Left colon (tissue), 2 donors: ENCODE measurements around the gene SLAMF1. TPM values are rescaled to one million over a fixed set of nuclear protein-coding genes. Genes with fewer than 3 reads are reported as not detected.

Experiments used
- ATAC-seq: fragments of 200-7000 bp; cut with Tn5 transposase; one replicate; pipeline ENCODE4 v1.9.1; 2020; ENCODE audit warnings: mild to moderate bottlenecking, moderate library complexity
- DNase-seq, 2 donors: peaks; one replicate each; pipeline ENCODE4 v3.0.0-alpha.2; 2020
- intact Hi-C, 2 donors: fragments of 100-400 bp; cut with DNase I in 1 of 2; cut with micrococcal nuclease in 1 of 2; formaldehyde crosslinking; loops; one replicate each; pipeline versions ENCODE4 v1.11.2 to v1.14.0; 2022; cut with DNase I, micrococcal nuclease
- total RNA-seq, 2 donors: library from RNA; stranded (reverse); fragmentation: NEBNext Ultra II Directional; extraction: Animal tissue kit (Norgen Biotek cat#: 25700); gene quantifications; one replicate each; pipeline ENCODE4 v1.2.1, GENCODE V29; 2021
- donor health status: DM: no; HTN: no; CAD: no.
- donor health status: DM: yes; HTN: yes; CAD: no.

The SLAMF1 gene
- total RNA-seq, 2 donors from 2014 or later, result 0.92 to 2.0 TPM

GRCh38 chr1:160642281-160642644, 4.6 kb downstream of the SLAMF1 start:
- no peak for DNase-seq
- intact Hi-C loops, result no loop called here
- no peak for ATAC-seq

- intact Hi-C loops, result no loop called here
- DNase-seq (no peak), ATAC-seq (no peak)
Measured at GRCh38 chr1:160641323-160642280, 5.2 kb downstream of the SLAMF1 start.

- DNase-seq (no peak), ATAC-seq (no peak)
- intact Hi-C loops, result no loop called here
Measured at GRCh38 chr1:160640359-160641123, 6.3 kb downstream of the SLAMF1 start.

GRCh38 chr1:160639652-160640051, 7.2 kb downstream of the SLAMF1 start:
- no peak for ATAC-seq
- DNase-seq, result peak in 1 of 2 donors; percentile 36
- intact Hi-C loops, result no loop called here

- intact Hi-C loops, result no loop called here
- ATAC-seq, result no peak
Measured at GRCh38 chr1:160638926-160639325, 7.9 kb downstream of the SLAMF1 start.

GRCh38 chr1:160638540-160638857, 8.3 kb downstream of the SLAMF1 start:
- no peak for DNase-seq
- intact Hi-C loops, result no loop called here
- ATAC-seq, result no peak

More at GRCh38 chr1:160638926-160639325, 7.9 kb downstream of the SLAMF1 start:
- no peak for DNase-seq

GRCh38 chr1:160637821-160638539, 8.9 kb downstream of the SLAMF1 start:
- DNase-seq (no peak), ATAC-seq (no peak)
- intact Hi-C loops, result no loop called here

GRCh38 chr1:160637065-160637464, 9.8 kb downstream of the SLAMF1 start:
- intact Hi-C loops, result no loop called here
- no peak for DNase-seq
- ATAC-seq, result no peak

- DNase-seq (no peak), ATAC-seq (no peak)
- intact Hi-C loops, result no loop called here
Measured at GRCh38 chr1:160636547-160636946, 10.3 kb downstream of the SLAMF1 start.

GRCh38 chr1:160636076-160636475, 10.8 kb downstream of the SLAMF1 start:
- intact Hi-C loops, result no loop called here
- DNase-seq (no peak), ATAC-seq (no peak)

GRCh38 chr1:160634543-160635491, 12.0 kb downstream of the SLAMF1 start:
- intact Hi-C loops, result no loop called here
- DNase-seq, result no peak
- ATAC-seq, result no peak

GRCh38 chr1:160633330-160633903, 13.4 kb downstream of the SLAMF1 start:
- intact Hi-C loops, result no loop called here
- ATAC-seq (no peak), DNase-seq (no peak)

GRCh38 chr1:160631983-160632625, 14.7 kb downstream of the SLAMF1 start:
- ATAC-seq, result no peak
- intact Hi-C loops, result no loop called here
- DNase-seq, result no peak

GRCh38 chr1:160630523-160631451, 16.1 kb downstream of the SLAMF1 start:
- DNase-seq, result no peak
- intact Hi-C loops, result no loop called here
- ATAC-seq, result no peak

GRCh38 chr1:160629286-160630210, 17.3 kb downstream of the SLAMF1 start:
- DNase-seq (peak; percentile 47 to 50), ATAC-seq (no peak)
- intact Hi-C loops, result no loop called here
